Stimulated activated naive CD4-positive, alpha-beta T cell treated with Interleukin-2 at 50 U/mL for 16 hours (primary cell): Measurements from ENCODE around the gene STAP1.

Experiments
- DNase-seq: peaks from one replicate; lab custom pipeline; 2025; lab: John Stamatoyannopoulos, UW

The STAP1 gene

DNA sequence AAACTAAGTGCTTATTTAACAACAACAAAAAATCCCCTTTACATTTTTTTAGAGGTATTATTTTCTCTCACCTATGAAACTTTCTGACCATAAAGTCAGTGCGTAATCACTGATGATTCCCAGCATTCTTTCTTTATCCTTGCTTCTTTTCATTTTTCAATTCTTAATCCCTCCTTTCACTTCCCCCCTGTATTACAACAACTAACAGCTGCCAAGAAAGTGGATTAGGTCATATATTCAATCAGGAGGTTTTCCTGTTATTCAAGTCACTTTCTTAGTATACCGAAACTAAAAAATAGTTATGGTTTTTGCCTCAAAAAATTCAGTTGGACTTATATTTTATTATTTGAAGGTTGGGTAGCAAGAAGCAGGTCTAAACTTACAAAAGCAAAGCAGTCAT lies 2.1 kb upstream of the STAP1 start:
- DNase-seq, result no peak

DNA sequence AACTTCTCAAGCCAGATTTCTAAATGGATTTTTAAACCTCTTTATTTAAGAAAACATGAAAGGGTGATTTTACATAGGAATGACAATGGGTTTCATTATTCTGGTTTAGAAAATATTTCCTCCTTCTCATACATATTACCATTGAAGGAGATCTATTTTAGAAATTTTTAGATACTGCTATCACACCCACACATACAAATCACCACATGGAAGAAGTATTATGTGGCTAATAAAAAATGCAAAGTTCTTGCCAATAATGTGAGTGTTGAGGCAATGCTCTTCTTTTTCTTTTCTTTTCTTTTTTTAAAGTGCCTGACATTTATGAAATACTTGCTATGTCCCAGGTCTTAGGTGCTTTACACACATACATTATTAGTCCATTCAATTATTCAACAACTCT lies 6.8 kb downstream of the STAP1 start:
- DNase-seq, result no peak

- DNase-seq, result no peak
These were observed 7.8 kb downstream of the STAP1 start for GRCh38 chr4:67566335-67566734.

DNA sequence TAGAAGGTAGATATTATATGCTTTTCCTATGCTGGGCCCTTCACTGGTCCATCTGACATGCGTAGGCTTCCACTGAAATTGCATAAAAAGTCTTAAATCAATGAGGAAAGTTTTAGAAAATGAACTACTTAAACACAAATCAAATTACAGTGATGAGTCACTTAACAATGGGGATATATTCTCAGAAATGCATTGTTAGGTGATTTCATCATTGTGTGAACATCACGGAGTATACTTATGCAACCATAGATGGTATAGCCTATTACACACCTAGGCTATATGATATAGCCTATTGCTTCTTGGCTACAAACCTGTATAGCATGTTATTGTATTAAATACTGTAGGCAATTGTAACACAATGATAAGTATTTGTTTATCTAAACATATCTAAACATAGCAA lies 10.3 kb downstream of the STAP1 start:
- DNase-seq, result no peak

- no peak for DNase-seq
These were observed 12.0 kb downstream of the STAP1 start for GRCh38 chr4:67570537-67570936.

DNA sequence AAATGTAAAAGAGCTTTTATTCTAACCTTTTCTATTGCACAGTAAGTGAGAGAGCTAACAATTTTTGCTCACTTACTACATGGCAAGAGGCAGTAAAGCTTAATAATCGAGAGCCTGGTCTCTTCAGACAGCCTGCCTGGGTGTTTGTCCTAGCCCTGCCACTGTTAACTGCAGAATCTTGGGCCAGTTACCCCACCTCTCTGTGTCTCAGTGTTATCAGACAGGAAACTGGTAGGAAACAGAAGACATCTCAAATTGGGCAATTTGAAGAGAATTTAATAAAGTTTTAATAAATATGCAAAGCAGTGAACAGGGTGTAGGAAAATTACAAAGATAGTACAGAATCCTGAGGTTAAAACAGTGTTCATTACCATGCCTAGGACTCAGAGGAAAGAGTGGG lies 13.4 kb downstream of the STAP1 start:
- DNase-seq, result no peak

GRCh38 chr4:67573193-67573592 lies 14.7 kb downstream of the STAP1 start:
- no peak for DNase-seq

- no peak for DNase-seq
These were observed 16.9 kb downstream of the STAP1 start for GRCh38 chr4:67575232-67576058.

DNA sequence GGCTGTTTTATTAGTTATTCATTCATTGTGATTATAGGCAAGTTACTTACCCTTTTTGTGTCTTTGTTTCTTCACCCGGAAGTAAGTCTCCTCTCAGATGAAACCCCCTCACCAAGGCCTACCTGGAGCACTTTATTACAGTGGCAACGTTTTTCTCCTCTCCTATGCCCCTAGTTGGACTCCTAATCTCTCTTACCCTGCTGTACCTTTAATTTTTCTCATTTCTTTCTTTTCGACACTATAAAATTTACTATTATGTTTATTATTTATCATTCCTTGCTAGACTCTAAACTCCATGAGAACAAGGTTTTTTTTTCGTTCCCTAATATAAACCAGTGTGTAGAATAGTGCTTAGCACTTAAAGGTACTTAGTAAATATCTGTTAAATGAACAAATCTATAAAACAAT lies 17.5 kb downstream of the STAP1 start:
- no peak for DNase-seq

GRCh38 chr4:67576538-67576937 lies 18.0 kb downstream of the STAP1 start:
- no peak for DNase-seq

GRCh38 chr4:67580577-67580976 lies 22.1 kb downstream of the STAP1 start:
- DNase-seq, result no peak

DNA sequence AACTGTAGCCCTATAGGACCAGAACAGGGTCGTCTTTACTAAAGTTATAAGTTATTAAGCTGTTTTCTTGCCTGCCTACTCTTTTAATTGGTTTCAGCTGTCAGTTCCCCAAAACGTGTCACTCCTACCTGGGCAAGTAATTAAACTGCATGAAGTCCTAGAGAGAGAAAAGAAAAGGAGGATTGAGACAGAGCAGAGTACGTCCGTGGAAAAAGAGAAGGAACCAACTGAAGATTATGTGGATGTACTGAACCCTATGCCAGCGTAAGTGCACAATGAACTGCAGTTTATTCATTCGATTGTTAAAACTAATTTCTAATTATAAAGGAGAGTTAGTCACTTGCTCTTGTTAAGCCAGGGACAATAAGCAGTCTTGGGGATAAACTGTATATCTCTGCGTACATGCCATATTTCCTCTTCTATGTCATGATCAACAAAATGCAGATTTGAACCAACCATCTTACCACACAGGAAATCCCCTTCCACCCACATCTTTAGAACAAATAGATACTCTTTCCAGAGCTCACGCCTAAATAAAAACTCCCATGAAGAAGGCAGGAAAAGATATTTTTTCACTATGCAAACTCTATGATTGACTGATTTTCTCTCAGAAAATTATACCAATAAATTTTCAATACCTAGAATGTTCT lies 22.8 kb downstream of the STAP1 start:
- no peak for DNase-seq

- no peak for DNase-seq
These were observed 23.4 kb downstream of the STAP1 start for GRCh38 chr4:67581913-67582312.

DNA sequence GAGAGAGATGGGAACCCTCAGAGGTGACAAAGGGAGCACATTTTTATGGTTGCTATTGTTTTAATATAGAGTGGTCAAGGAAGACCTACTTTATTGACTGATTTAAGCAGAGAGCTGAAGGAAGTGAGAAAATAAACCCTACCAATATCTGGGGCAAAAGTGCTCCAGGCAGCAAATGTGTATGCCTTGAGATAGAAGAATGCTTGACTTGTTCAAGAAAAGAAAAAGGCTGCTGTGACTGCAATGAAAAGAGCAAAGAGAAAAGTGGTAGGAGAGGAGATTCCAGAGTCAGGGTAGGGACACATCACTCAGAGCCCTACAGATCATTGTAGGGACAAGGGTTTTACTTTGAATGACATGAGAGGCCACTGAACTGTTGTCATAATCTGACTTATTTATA lies 26.0 kb downstream of the STAP1 start:
- DNase-seq, result no peak

DNA sequence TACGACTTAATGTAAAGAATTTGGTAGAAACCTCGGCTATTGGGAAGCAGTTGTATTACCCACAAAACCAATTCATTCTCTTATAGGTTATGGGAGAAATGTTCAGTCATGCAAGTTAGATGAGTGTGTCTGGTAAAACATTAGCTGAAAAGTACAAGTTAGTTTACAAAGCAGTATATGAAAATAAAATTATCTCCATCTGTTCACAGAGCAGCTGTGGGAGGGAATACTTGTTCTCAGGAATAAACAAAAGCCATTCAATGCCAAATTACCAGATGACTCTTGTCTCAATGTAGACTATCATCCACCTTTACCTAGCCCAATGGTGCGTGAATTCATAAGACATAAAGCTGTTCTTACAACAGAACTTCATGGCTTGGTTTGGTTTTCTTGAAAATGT lies 28.6 kb downstream of the STAP1 start:
- no peak for DNase-seq

DNA sequence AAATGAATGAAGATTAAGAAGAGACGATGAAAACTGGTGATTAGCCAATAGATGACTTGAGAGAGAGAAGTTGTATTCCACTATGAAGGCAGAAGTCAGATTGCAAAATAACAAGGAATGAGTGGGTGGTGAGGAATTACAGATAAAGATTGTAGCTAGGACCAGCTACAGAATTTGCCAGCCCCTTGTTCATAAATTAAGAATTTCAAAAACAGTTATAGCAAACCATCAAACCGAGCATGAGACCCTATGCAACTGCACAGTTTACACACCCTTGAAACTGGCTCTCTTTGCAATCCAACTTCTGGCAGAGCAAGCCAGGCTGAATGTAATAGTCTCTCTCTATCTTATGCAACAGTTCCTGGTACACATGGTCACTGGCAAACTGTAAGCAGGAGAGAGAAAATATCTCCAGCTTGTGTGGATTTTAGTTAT lies 35.2 kb downstream of the STAP1 start:
- DNase-seq, result no peak

- no peak for DNase-seq
These were observed 44.9 kb downstream of the STAP1 start for GRCh38 chr4:67603310-67604028.

DNA sequence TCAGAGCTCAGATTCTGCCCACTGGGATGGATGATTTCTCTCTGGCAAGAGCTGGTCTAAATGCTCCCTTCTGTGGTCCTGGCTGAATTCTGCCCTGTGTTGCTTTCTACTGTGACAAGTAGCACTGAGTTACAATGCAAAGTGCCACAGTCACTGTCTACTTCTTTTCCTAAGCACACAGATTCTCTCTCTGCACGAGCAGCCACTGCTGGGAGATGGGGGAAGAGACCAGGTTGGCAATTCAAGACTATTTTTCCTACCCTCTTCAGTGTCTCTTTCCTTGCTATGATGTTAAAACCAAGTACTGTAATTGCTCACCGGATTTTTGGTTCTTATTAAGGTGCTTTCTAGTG lies 45.5 kb downstream of the STAP1 start:
- DNase-seq, result no peak

GRCh38 chr4:67604749-67605148 lies 46.2 kb downstream of the STAP1 start:
- no peak for DNase-seq

GRCh38 chr4:67608027-67608426 lies 49.5 kb downstream of the STAP1 start:
- no peak for DNase-seq

DNA sequence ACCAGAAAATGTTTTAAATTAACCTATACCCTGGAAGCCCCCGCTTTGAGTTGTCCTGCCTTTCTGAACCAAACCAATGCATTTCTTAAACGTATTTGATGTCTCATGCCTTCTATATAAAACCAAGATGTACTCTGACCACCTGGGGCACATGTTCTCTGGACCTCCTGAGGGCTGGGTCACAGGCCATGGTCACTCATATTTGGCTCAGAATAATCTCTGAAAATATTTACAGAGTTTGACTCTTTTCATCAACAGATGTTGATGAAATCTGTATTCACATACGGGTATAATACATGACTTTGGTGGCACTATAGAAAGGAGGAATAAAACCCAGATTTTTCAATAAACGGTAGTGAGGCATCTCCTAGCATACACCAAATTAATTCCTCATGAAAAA lies 55.7 kb downstream of the STAP1 start:
- no peak for DNase-seq

GRCh38 chr4:67615119-67615518 lies 56.6 kb downstream of the STAP1 start:
- DNase-seq, result no peak

- no peak for DNase-seq
These were observed 58.0 kb downstream of the STAP1 start for GRCh38 chr4:67616478-67616877.
